GM10266 (cell line): ENCODE results near the gene PAQR7.

Source experiments
- DNase-seq: peaks from one replicate; pipeline ENCODE4 v3.0.0; 2012; ENCODE audit errors: extremely low spot score
- TF ChIP-seq, protein P1 (sequence below): IDR thresholded peaks from 2 replicates; pipeline ENCODE4 v1.5.1; 2012; ENCODE audit warnings: mild to moderate bottlenecking, low read depth; ENCODE audit not compliant: control insufficient read depth, insufficient read depth; ENCODE audit errors: missing control alignments

PAQR7 gene

GRCh38 chr1:25858906-25859789 lies 16.4 kb downstream of the PAQR7 start, which contains the start of gene AUNIP:
Gene AUNIP, minus strand, starts transcription at chr1:25859457. Its CDS starts 100 bp downstream, at chr1:25859357.
- TF ChIP-seq, protein P1, sequence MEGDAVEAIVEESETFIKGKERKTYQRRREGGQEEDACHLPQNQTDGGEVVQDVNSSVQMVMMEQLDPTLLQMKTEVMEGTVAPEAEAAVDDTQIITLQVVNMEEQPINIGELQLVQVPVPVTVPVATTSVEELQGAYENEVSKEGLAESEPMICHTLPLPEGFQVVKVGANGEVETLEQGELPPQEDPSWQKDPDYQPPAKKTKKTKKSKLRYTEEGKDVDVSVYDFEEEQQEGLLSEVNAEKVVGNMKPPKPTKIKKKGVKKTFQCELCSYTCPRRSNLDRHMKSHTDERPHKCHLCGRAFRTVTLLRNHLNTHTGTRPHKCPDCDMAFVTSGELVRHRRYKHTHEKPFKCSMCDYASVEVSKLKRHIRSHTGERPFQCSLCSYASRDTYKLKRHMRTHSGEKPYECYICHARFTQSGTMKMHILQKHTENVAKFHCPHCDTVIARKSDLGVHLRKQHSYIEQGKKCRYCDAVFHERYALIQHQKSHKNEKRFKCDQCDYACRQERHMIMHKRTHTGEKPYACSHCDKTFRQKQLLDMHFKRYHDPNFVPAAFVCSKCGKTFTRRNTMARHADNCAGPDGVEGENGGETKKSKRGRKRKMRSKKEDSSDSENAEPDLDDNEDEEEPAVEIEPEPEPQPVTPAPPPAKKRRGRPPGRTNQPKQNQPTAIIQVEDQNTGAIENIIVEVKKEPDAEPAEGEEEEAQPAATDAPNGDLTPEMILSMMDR = no peak
- peak; percentile 97 for DNase-seq

DNA sequence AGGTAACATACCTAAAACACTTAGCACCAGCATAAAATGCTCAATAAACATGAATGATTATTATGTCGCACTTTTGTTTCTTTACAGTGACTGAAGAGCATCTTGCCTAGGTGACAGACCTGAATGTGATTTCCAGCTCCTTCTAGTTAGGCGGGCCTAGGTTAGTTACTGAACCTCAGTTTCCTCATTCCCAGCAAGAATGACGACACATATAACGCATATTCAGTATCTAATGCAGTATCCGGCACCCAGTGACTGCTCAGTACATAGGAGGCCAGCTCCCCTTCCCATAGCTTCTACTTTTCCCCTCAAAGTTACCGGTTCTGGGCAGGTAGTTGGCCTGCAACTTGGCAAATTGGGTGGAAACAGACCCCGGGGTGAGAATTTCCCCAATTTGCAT lies 17.0 kb downstream of the PAQR7 start:
- TF ChIP-seq, protein P1 = no peak
- DNase-seq = no peak

DNA sequence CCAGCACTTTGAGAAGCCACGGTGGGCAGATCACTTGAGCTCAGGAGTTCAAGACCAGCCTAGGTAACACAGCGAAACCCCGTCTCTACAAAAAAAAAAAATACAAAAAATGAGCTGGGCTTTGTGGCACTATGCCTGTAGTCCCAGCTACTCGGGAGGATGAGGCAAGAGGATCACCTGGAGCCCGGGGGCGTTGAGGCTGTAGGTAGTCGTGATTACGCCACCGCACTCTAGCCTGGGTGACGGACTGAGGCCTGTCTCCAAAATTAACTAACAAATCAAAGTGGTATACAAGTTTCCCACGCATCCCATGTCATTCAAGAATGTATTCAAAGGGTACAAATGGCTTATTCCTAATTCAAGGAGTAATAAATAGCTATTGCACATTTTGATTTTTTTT lies 18.7 kb downstream of the PAQR7 start:
- TF ChIP-seq, protein P1 = no peak
- DNase-seq = no peak

DNA sequence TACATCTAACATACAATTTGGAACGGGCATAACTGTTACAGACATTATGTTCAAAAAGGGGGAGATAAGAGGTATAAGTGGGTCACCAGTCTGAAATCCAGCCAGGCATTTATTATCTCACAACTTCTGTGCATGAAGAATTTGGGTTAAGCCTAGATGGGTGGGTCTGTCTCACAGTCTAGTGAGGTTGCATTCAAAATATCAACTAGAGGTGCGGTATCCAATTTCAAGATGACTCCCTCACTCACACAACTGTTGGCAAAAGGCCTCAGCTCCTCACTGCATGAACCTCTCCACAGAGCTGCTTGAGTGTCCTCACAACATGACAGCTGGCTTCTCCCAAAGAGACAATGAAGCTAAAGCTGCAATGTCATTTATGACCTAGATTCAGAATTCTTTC lies 21.0 kb downstream of the PAQR7 start:
- DNase-seq = no peak
- TF ChIP-seq, protein P1 = no peak

DNA sequence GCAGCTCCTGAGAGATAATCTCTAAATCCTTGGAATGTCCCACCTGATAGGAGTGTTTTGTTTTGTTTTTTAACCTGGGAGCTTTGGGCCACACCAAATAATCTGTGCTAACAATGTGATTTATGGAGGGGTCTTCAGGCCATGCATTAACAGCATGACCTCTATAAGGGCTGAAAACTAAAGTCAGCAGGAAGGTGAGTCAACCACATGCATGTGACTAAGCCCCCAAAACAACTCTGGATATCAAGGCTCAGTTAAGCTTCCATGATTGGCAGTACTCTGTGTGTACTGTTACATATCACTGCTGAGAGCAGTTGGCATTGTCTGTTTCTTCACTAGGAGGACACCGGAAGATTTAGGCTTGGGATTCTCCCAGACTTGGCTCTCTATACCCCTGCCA lies 27.0 kb downstream of the PAQR7 start:
- no peak for DNase-seq
- TF ChIP-seq, protein P1 = no peak

GRCh38 chr1:25847929-25848328 lies 27.6 kb downstream of the PAQR7 start:
- no peak for DNase-seq
- TF ChIP-seq, protein P1 = no peak

DNA sequence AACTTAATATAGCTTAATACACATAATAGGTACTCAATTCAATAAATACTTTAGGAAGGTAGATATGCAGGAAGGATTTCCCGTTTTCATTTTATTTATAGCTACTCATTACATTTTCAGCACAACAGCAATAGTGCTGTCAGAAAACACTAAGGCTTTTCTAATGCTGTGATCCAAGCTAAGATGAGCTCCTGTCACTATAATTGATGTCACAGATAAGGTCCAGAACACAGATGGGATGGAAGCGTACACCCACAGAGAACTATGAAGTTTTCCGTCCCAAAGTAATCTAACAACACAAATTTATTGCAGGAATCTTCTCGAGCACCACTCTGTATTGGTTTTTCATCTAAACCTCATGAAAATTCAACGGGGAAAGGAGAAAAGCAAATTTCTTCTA lies 29.8 kb downstream of the PAQR7 start:
- TF ChIP-seq, protein P1 = no peak
- no peak for DNase-seq
